Vagina (tissue), 2 donors: ENCODE data around the gene TMEM248. TPM values are rescaled to one million over a fixed set of nuclear protein-coding genes. Genes with fewer than 3 reads are reported as not detected.

Source experiments
- DNase-seq, 2 donors: peaks; one replicate each; pipeline ENCODE4 v3.0.0-alpha.2; 2017; ENCODE audit errors: extremely low spot score in 2 of 2
- H3K27ac ChIP-seq: fragments of 200-600 bp; sonication (generic); one replicate; pipeline ENCODE4 v1.5.1; 2019
- H3K27me3 ChIP-seq: fragments of 200-600 bp; sonication (generic); one replicate; pipeline ENCODE4 v1.5.1; 2019
- H3K36me3 ChIP-seq, 2 donors: fragments of 200-600 bp; sonication (generic); one replicate each; pipeline ENCODE4 v1.5.1; 2017 to 2019
- H3K4me1 ChIP-seq: fragments of 200-600 bp; sonication (generic); one replicate; pipeline ENCODE4 v1.5.1; 2019
- H3K4me3 ChIP-seq, 2 donors: fragments of 200-600 bp; sonication (generic); 1 replicate in 1 of 2; 2 replicates in 1 of 2; pipeline ENCODE4 v1.5.1; 2016 to 2019
- H3K9me3 ChIP-seq: fragments of 200-600 bp; sonication (generic); one replicate; pipeline ENCODE4 v1.5.1; 2019
- POLR2A ChIP-seq, 2 donors: fragments of 450-650 bp; IDR thresholded peaks; one replicate each; pipeline ENCODE4 v1.6.1; 2017; ENCODE audit warnings: antibody characterized with exemption in 2 of 2, mild to moderate bottlenecking in 2 of 2, moderate library complexity in 2 of 2
- POLR2AphosphoS5 ChIP-seq, 2 donors: sonication (generic); formaldehyde crosslinking; IDR thresholded peaks; one replicate each; pipeline ENCODE4 v1.9.0; 2017; ENCODE audit warnings: antibody characterized with exemption in 2 of 2, mild to moderate bottlenecking in 2 of 2, low read depth in 1 of 2; ENCODE audit not compliant: insufficient read depth in 1 of 2
- intact Hi-C: fragments of 100-400 bp; cut with DNase I; formaldehyde crosslinking; loops from one replicate; pipeline ENCODE4 v1.15.1; 2023
- total RNA-seq: library from RNA; depleted of rRNA; stranded (reverse); fragments of >200 nt; gene quantifications from one replicate; pipeline ENCODE4 v1.2.3, GENCODE V29; 2016
- TF ChIP-seq, protein P1 (sequence below), 3 experiments: fragments of 450-650 bp in 2 of 3; fragments of 200-600 bp in 1 of 3; sonication (generic) in 1 of 3; IDR thresholded peaks; one replicate each; pipeline ENCODE4 v1.5.1; 2017 to 2019; ENCODE audit warnings: antibody characterized with exemption in 3 of 3, mild to moderate bottlenecking in 2 of 3, moderate library complexity in 2 of 3

TMEM248 gene
- total RNA-seq, 1 donor from 2014 or later: 59.7 TPM

DNA sequence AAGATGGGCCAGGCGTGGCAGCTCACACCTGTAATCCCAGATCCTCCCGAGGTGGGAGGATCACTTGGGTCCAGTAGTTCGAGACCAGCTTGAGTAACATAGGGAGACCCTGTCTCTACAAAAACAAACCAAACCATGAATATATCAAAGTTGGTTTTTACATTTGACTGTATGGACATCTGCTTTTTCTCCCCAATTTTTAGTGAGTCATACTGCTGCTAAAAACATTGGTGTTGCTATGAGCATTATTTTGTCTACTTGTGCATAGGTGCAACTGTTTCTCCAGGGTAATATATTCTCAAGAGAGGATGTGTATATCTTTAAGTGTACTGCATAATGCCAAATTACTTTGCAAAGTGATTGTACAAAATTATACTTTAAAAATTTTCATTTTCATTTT is 769 bp upstream of the TMEM248 start:
- Histone ChIP-seq H3K27me3 (no peaks in the 10 kb centered on the region), H3K4me1 (peaks cover 39% of the 10 kb centered on the region), H3K9me3 (no peaks in the 10 kb centered on the region), H3K36me3 (no peaks in the 10 kb centered on the region), H3K4me3 (peak overlapping the region; percentile 85 to 94), H3K27ac (peak overlapping the region; percentile 68)
- TF ChIP-seq POLR2AphosphoS5 (IDR thresholded peaks at IDR 0.05; ENCODE audit: insufficient read depth in 1 of 2, low read depth in 1 of 2) (no peak), POLR2A (IDR thresholded peaks at IDR 0.05) (no peak)
- TF ChIP-seq, protein P1, sequence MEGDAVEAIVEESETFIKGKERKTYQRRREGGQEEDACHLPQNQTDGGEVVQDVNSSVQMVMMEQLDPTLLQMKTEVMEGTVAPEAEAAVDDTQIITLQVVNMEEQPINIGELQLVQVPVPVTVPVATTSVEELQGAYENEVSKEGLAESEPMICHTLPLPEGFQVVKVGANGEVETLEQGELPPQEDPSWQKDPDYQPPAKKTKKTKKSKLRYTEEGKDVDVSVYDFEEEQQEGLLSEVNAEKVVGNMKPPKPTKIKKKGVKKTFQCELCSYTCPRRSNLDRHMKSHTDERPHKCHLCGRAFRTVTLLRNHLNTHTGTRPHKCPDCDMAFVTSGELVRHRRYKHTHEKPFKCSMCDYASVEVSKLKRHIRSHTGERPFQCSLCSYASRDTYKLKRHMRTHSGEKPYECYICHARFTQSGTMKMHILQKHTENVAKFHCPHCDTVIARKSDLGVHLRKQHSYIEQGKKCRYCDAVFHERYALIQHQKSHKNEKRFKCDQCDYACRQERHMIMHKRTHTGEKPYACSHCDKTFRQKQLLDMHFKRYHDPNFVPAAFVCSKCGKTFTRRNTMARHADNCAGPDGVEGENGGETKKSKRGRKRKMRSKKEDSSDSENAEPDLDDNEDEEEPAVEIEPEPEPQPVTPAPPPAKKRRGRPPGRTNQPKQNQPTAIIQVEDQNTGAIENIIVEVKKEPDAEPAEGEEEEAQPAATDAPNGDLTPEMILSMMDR (IDR thresholded peaks at IDR 0.05): no peak
- intact Hi-C loops: no loop called here
- DNase-seq: no peak

DNA sequence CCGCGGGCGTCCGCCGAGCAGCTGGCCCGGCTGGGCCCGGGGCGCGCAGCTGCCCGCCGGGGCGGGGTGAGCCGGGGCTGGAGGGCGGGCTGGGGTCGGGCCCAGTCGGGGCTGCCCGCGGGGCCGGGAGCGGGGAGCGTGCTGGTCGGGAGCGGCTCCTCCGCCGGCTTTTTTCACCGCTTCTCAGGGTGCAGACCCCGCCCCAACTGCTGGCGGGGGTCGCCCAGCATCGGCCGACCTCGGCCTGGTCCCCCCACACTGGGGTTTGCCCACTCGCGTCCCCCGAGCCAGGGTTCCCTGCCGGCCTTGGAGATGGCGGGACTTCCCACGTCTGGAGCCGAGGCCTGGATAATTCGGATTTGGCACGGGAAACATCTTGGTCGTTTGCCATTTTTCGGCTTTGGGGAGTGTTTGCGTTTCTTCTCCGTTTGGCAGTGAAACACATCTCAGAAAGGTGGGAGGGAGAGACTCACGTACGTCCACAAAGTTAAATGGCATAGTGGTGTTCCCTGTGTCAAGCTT is 432 bp downstream of the TMEM248 start:
- H3K4me1 ChIP-seq: peaks cover 48% of the 10 kb centered on the region
- TF ChIP-seq POLR2AphosphoS5 (IDR thresholded peaks at IDR 0.05; ENCODE audit: insufficient read depth in 1 of 2, low read depth in 1 of 2): no peak
- no peak for TF ChIP-seq POLR2A (IDR thresholded peaks at IDR 0.05)
- TF ChIP-seq, protein P1 (IDR thresholded peaks at IDR 0.05): no peak
- intact Hi-C loops: no loop called here
- no peaks in the 10 kb centered on the region for H3K27me3 ChIP-seq
- peak overlapping the region; percentile 68 for H3K27ac ChIP-seq
- no peak for DNase-seq
- H3K36me3 ChIP-seq: no peaks in the 10 kb centered on the region
- no peaks in the 10 kb centered on the region for H3K9me3 ChIP-seq
- peak overlapping the region; percentile 85 to 94 for H3K4me3 ChIP-seq

DNA sequence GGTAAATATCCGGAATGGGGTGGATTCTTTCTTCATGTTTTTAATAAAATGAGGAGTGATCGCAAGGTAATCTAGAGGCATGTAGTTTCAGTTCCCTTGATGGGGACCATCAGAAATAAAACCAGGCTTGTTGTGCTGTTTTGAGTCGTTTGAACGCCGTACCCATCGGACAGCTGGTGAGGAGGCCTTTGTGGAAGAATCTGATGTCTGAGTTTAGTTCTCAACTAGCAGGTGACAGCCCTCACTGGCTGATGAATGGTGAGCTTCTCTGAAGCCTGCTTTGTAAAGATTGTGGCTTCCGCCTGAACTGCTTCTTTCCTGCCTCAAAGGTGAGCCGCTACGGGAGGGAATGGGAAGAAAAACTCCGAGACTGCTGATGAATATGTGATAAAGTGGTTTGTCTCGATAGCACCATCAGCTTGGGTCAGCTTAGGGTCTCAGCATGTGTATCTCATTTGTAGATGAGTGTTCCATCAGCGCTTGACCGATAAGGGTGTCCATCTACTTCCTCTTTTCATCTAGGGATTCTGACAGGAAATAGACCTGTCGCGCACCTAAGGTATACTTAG is 977 bp downstream of the TMEM248 start:
- no peak for DNase-seq
- TF ChIP-seq POLR2AphosphoS5 (IDR thresholded peaks at IDR 0.05; ENCODE audit: insufficient read depth in 1 of 2, low read depth in 1 of 2) (no peak), POLR2A (IDR thresholded peaks at IDR 0.05) (no peak)
- TF ChIP-seq, protein P1 (IDR thresholded peaks at IDR 0.05): no peak
- H3K27me3 ChIP-seq: no peaks in the 10 kb centered on the region
- H3K27ac ChIP-seq: peak overlapping the region; percentile 68
- peak overlapping the region; percentile 85 to 94 for H3K4me3 ChIP-seq
- H3K4me1 ChIP-seq: peaks cover 53% of the 10 kb centered on the region
- no peaks in the 10 kb centered on the region for H3K36me3 ChIP-seq
- intact Hi-C loops: no loop called here
- H3K9me3 ChIP-seq: no peaks in the 10 kb centered on the region

DNA sequence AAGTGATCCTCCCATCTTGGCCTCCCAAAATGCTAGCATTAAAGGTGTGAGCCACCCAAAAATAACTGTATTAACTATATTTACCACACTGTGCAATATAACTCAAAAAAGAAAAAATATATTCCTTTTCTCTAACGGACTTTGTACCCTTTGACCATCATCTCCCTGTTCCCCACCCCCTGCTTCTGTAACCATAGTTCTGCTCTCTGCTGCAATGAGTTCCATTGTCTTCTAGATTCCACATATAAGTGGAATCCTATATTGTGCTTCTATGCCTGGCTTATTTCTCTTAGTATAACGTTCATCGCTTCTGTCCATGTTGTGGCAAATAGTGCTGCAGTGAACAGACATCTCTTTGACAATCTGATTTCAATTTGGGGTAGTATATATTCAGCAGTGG is 4.2 kb downstream of the TMEM248 start:
- H3K27me3 ChIP-seq: no peaks in the 10 kb centered on the region
- no peaks in the 10 kb centered on the region for H3K36me3 ChIP-seq
- no peak overlapping the region for H3K27ac ChIP-seq
- no peak for DNase-seq
- TF ChIP-seq POLR2A (IDR thresholded peaks at IDR 0.05) (no peak), POLR2AphosphoS5 (IDR thresholded peaks at IDR 0.05; ENCODE audit: insufficient read depth in 1 of 2, low read depth in 1 of 2) (no peak)
- TF ChIP-seq, protein P1 (IDR thresholded peaks at IDR 0.05): no peak
- H3K4me3 ChIP-seq: no peak overlapping the region
- peaks cover 79% of the 10 kb centered on the region for H3K4me1 ChIP-seq
- no peaks in the 10 kb centered on the region for H3K9me3 ChIP-seq
- intact Hi-C loops: no loop called here

DNA sequence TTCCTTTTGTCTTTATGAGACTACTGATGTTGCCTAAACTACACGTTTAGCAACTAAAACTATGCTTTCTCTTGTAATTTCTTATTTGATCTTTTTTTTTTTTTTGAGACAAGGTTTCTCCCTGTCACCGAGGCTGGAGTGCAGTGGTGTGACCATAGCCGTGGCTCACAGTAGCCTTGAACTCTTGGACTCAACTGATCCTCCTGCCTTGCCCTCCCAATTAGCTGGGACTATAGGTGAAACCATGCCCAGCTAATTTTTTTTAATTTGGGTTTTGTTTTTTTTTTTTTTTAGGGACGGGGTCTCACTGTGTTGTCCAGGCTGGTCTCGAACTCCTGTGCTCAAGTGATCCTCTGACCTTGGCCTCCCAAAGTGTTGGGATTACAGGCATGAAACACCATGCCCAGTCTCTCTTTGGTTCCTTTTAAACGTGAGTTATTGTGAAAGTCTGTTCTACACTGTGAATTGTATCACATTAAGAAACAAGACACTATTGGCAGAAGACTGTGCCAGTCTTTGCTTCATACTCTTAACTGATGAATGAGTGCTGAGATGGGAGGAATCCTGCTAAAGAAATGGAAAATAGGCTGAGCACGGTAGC is 6.4 kb downstream of the TMEM248 start:
- Histone ChIP-seq H3K27ac (no peak overlapping the region), H3K9me3 (no peaks in the 10 kb centered on the region), H3K4me3 (no peak overlapping the region), H3K36me3 (no peaks in the 10 kb centered on the region), H3K27me3 (no peaks in the 10 kb centered on the region), H3K4me1 (peaks cover 78% of the 10 kb centered on the region)
- TF ChIP-seq POLR2A (IDR thresholded peaks at IDR 0.05) (no peak), POLR2AphosphoS5 (IDR thresholded peaks at IDR 0.05; ENCODE audit: insufficient read depth in 1 of 2, low read depth in 1 of 2) (no peak)
- TF ChIP-seq, protein P1 (IDR thresholded peaks at IDR 0.05): no peak
- no peak for DNase-seq
- intact Hi-C loops: no loop called here
